HL-60 (cell line): Measurements from ENCODE around the gene MKS1.

Experiments
- DNase-seq, 2 experiments: peaks; one replicate each; pipeline ENCODE4 v3.0.0-alpha.2; 2010 to 2020; ENCODE audit warnings: low read depth in 1 of 2, low spot score in 1 of 2
- H3K27ac ChIP-seq: fragments of 250-450 bp; sonication (Bioruptor Pico); replicated peaks from 2 replicates; pipeline ENCODE4 v1.5.1; 2020; ENCODE audit warnings: mild to moderate bottlenecking, moderate library complexity
- H3K27me3 ChIP-seq: fragments of 250-450 bp; sonication (Bioruptor Pico); 2 replicates; pipeline ENCODE4 v1.5.1; 2021; ENCODE audit warnings: mild to moderate bottlenecking, moderate library complexity; ENCODE audit not compliant: insufficient read depth, poor library complexity, severe bottlenecking
- H3K4me3 ChIP-seq: replicated peaks from 2 replicates; pipeline ENCODE4 v1.5.1; 2011; ENCODE audit warnings: mild to moderate bottlenecking, control low read depth, low read length; ENCODE audit not compliant: insufficient read depth
- GABPA ChIP-seq: IDR thresholded peaks from 2 replicates; pipeline ENCODE4 v1.6.1; 2012; ENCODE audit warnings: low read depth
- POLR2AphosphoS5 ChIP-seq: IDR thresholded peaks from 2 replicates; pipeline ENCODE4 v1.6.1; 2012; ENCODE audit warnings: low read depth
- REST ChIP-seq: IDR thresholded peaks from 2 replicates; pipeline ENCODE4 v1.6.1; 2012; ENCODE audit warnings: low read depth; ENCODE audit not compliant: insufficient replicate concordance
- SPI1 ChIP-seq: IDR thresholded peaks from 2 replicates; pipeline ENCODE4 v1.6.1; 2012; ENCODE audit warnings: low read depth, mild to moderate bottlenecking, borderline replicate concordance
- TF ChIP-seq, protein P1 (sequence below): IDR thresholded peaks from one replicate; pipeline ENCODE4 v1.5.1; 2011; ENCODE audit warnings: low read length, control low read depth, inconsistent platforms; ENCODE audit not compliant: insufficient read depth

The MKS1 gene

DNA sequence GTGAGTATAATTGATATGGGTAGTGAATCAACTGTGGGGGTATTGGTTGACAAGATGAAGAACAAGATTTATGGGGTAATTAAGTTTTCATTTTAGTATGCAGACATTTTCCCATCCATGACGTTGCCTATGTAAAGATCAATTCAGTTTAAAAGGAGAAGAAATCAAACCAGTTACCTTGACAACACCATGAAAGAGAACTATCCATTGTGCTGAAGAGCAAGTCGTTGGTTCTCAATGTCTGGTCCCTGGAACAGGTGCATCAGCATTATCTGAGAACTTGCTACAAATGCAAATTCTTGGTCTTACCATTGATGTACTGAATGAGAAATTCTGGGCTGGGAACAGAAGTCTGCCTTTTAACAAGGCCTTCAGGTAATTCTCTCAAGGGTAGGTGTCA lies 53.1 kb downstream of the MKS1 start:
- Histone ChIP-seq H3K27ac (no peak overlapping the region), H3K27me3 (peaks cover 4% of the 10 kb centered on the region), H3K4me3 (no peak overlapping the region)
- peak; percentile 89 for TF ChIP-seq REST
- TF ChIP-seq, protein P1, sequence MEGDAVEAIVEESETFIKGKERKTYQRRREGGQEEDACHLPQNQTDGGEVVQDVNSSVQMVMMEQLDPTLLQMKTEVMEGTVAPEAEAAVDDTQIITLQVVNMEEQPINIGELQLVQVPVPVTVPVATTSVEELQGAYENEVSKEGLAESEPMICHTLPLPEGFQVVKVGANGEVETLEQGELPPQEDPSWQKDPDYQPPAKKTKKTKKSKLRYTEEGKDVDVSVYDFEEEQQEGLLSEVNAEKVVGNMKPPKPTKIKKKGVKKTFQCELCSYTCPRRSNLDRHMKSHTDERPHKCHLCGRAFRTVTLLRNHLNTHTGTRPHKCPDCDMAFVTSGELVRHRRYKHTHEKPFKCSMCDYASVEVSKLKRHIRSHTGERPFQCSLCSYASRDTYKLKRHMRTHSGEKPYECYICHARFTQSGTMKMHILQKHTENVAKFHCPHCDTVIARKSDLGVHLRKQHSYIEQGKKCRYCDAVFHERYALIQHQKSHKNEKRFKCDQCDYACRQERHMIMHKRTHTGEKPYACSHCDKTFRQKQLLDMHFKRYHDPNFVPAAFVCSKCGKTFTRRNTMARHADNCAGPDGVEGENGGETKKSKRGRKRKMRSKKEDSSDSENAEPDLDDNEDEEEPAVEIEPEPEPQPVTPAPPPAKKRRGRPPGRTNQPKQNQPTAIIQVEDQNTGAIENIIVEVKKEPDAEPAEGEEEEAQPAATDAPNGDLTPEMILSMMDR, result no peak
- DNase-seq, result no peak

- peaks cover 9% of the 10 kb centered on the region for H3K27me3 ChIP-seq
- no peak overlapping the region for H3K4me3 ChIP-seq
- H3K27ac ChIP-seq, result no peak overlapping the region
- TF ChIP-seq POLR2AphosphoS5, result no peak
- no peak for TF ChIP-seq SPI1
- no peak for TF ChIP-seq GABPA
- TF ChIP-seq, protein P1, result no peak
- no peak for TF ChIP-seq REST
- no peak for DNase-seq
Measured at GRCh38 chr17:58161566-58161965, 57.5 kb downstream of the MKS1 start.

- no peak for DNase-seq
- Histone ChIP-seq H3K27ac (no peak overlapping the region), H3K4me3 (no peak overlapping the region), H3K27me3 (peaks cover 18% of the 10 kb centered on the region)
- TF ChIP-seq, protein P1, result no peak
- no peak for TF ChIP-seq GABPA
Measured at GRCh38 chr17:58158181-58158580, 60.9 kb downstream of the MKS1 start.
